Measurements from ENCODE around the gene DNAJC11. TPM values are rescaled to one million over a fixed set of nuclear protein-coding genes. Genes with fewer than 3 reads are reported as not detected.

DNAJC11 gene
- total and polyA plus RNA-seq, 2 experiments from 2014 or later = 35.3 to 39.5 TPM

DNA sequence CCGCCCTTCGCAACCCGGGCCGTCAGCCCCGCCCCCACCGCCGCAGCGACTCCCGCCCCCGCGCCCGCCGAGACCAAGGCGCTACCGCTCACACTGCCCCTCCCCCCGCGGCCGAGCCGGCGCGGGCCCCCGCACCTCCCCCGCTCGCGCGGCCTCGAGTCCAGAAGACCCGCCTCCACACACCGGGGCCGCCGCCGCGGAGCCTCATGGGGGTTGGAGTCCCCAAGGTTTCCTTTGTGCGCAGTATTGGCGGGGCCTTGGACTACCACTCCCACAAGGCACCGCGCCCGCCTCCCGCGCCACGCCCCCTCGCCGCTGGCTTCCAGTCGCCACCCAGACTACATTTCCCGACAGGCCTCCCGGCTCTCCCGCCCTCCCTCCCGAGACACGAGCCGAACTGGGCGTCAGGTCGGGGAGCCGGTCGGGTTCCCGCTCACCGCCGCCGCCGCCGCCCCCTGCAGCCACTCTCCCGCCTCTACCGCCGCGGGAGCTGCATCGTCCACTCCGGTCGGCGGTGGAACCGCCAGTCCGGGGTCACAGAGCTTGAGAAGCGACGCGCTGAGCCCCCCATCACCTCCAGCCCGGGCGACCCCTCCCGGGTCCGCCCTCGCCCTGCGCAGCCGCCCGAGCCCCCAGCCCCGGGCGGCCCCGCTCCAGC, 88.1 kb downstream of the DNAJC11 start, which contains the start of gene PHF13:
PHF13 (plus strand) TSS at position 371 of the 658 bp plus-strand sequence. CDS start 336 bp downstream, outside the sequence.
- H3K79me2 ChIP-seq = peaks cover 72% of the 10 kb centered on the region
- no peaks in the 10 kb centered on the region for H3K9me2 ChIP-seq (replicated peaks; ENCODE audit: insufficient read depth)
- peaks cover 21% of the 10 kb centered on the region for H4K20me1 ChIP-seq (ENCODE audit: insufficient read depth, poor library complexity, severe bottlenecking)
- peak within 1 kb of the TSS; percentile 94 for H3K27ac ChIP-seq
- H3K36me3 ChIP-seq (replicated peaks; ENCODE audit: insufficient read depth, low read depth) = no peaks in the 10 kb centered on the region
- H3K27me3 ChIP-seq = no peaks in the 10 kb centered on the region
- TF ChIP-seq EZH2phosphoT487 (IDR thresholded peaks at IDR 0.05; ENCODE audit: low read depth, severe bottlenecking, unreplicated experiment) (no peak), EZH2 (IDR thresholded peaks at IDR 0.05; ENCODE audit: borderline replicate concordance) (no peak), CTCF (IDR thresholded peaks at IDR 0.05; ENCODE audit: poor library complexity) (no peak)
- no peaks in the 10 kb centered on the region for H3K9me3 ChIP-seq (ENCODE audit: low read depth)
- peak within 1 kb of the TSS; percentile 99 for H3K4me2 ChIP-seq
- H2AFZ ChIP-seq = peak within 1 kb of the TSS; percentile 90
- peak within 1 kb of the TSS; percentile 87 for H3K4me3 ChIP-seq
- no peaks in the 10 kb centered on the region for H3K4me1 ChIP-seq (ENCODE audit: insufficient read depth)
- WGBS (ENCODE audit: low lambda C conversion rate, missing lambda C conversion rate) = 1% methylated on average over 20 of the region's 84 CpGs
- peak; percentile 100 for DNase-seq (ENCODE audit: low spot score)

DNA sequence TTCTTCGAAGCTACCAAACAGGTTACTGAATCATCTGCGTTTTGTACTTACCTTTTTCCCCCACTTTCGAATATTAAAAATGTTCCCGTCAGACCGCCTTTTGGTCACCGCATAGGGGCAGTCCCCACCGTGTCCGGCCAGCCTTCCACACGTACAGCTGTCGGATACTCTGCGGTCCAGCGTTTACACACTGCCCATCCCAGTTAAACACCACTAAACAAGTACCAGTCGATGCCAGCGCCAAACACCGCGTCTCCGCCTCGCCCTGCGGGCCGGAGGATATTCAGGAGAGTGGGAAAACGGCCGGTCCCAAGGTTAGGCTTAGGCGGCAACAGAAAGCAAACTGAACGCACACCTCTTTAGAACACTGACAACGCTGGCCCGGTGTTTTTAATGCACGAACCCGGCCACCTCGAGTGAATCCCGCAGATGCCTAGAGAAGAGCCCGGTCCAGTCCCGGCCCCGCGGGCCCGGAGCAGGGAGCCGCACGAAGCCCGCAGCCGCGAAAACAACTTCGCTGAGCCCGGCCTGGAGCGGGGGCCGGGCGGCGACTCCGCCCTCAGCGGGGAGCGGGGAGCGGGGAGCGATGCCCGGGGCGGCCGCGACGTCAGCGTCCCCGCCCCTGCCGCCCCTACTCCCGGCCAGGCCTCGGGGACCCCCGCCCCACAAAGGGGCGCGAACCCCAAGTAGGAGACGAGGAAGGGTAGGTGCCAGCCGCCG, 88.8 kb downstream of the DNAJC11 start:
- Histone ChIP-seq H3K79me2 (peaks cover 68% of the 10 kb centered on the region), H4K20me1 (ENCODE audit: insufficient read depth, poor library complexity, severe bottlenecking) (peaks cover 16% of the 10 kb centered on the region)
- peak; percentile 82 for DNase-seq (ENCODE audit: low spot score)

DNA sequence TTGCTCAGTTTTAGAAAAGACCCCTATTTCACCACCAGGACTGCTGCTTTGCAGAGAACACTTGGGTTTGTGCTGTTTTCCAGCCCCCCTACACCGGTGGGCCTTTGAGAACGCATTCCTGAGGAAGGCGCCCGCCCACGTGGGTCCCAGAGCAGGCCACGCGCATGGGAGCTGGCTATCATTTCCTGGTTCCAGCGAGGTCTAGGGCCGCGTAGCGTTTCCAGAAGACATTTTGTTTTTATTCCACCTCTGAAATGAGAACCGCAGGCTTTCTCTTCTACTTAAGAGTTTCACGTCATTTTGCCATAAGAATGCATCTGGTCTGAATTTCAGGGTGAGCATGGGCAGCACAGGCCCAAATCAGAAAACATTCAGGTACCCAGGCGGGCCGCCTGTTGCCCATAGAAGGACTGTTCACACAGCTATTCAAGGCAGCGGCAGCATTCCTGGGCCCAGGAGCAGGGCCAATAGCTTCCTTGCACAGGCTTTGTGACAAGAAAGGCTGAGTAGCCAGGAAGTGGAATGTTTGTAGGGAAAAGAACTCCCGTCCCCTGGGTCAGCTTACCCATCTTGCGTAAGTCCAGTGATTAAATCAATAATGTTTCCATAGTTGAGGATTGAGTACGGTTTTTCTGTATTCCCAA, 97.6 kb downstream of the DNAJC11 start:
- Histone ChIP-seq H3K4me1 (ENCODE audit: insufficient read depth) (peaks cover 33% of the 10 kb centered on the region), H3K79me2 (peaks cover 40% of the 10 kb centered on the region), H3K9me3 (ENCODE audit: low read depth) (no peaks in the 10 kb centered on the region), H3K4me2 (peak overlapping the region; percentile 88), H2AFZ (peak overlapping the region; percentile 86), H3K36me3 (replicated peaks; ENCODE audit: insufficient read depth, low read depth) (no peaks in the 10 kb centered on the region), H3K27me3 (no peaks in the 10 kb centered on the region), H3K9me2 (replicated peaks; ENCODE audit: insufficient read depth) (no peaks in the 10 kb centered on the region), H3K27ac (peak overlapping the region; percentile 100), H3K4me3 (peak overlapping the region; percentile 40), H4K20me1 (ENCODE audit: insufficient read depth, poor library complexity, severe bottlenecking) (peaks cover 17% of the 10 kb centered on the region)
- WGBS (ENCODE audit: low lambda C conversion rate, missing lambda C conversion rate) = 22% methylated on average over 19 of the region's 19 CpGs
- TF ChIP-seq CTCF (IDR thresholded peaks at IDR 0.05; ENCODE audit: poor library complexity) (no peak), EZH2phosphoT487 (IDR thresholded peaks at IDR 0.05; ENCODE audit: low read depth, severe bottlenecking, unreplicated experiment) (no peak), EZH2 (IDR thresholded peaks at IDR 0.05; ENCODE audit: borderline replicate concordance) (no peak)
- DNase-seq (ENCODE audit: low spot score) = peak; percentile 75

More for the DNA sequence above, 88.8 kb downstream of the DNAJC11 start:
- Histone ChIP-seq H3K9me3 (ENCODE audit: low read depth) (no peaks in the 10 kb centered on the region), H3K4me3 (peak overlapping the region; percentile 81), H3K9me2 (replicated peaks; ENCODE audit: insufficient read depth) (no peaks in the 10 kb centered on the region), H3K36me3 (replicated peaks; ENCODE audit: insufficient read depth, low read depth) (no peaks in the 10 kb centered on the region), H3K4me1 (ENCODE audit: insufficient read depth) (no peaks in the 10 kb centered on the region), H2AFZ (peak overlapping the region; percentile 90), H3K27ac (peak overlapping the region; percentile 94), H3K4me2 (peak overlapping the region; percentile 83), H3K27me3 (no peaks in the 10 kb centered on the region)
- 2% methylated on average over 44 of the region's 67 CpGs for WGBS (ENCODE audit: low lambda C conversion rate, missing lambda C conversion rate)
- no peak for TF ChIP-seq EZH2phosphoT487 (IDR thresholded peaks at IDR 0.05; ENCODE audit: low read depth, severe bottlenecking, unreplicated experiment)
- no peak for TF ChIP-seq EZH2 (IDR thresholded peaks at IDR 0.05; ENCODE audit: borderline replicate concordance)
- TF ChIP-seq CTCF (IDR thresholded peaks at IDR 0.05; ENCODE audit: poor library complexity) = no peak

Measured in hepatocyte (in vitro differentiated cells).